Measurements from ENCODE around the gene NUP62CL. TPM values are rescaled to one million over a fixed set of nuclear protein-coding genes. Genes with fewer than 3 reads are reported as not detected.
"Not testable (repeated sequence)": the region's sequence is repeated elsewhere in the genome, so short reads cannot be mapped to it uniquely, and the experiment has no call there.

Gene NUP62CL
- not detected in 2 replicates for total RNA-seq (2014; rRNA removed; shearing (Covaris generic))

GRCh38 chrX:107205770-107206696, at the start of gene NUP62CL, which contains the start of gene DNAAF6:
TSS of gene NUP62CL (minus strand) at chrX:107206433. CDS start at chrX:107175146, 31,287 bp downstream.
TSS of gene DNAAF6 (plus strand) at chrX:107206611. CDS start at chrX:107212876, 6,265 bp downstream.
- H3K4me3 ChIP-seq: no peak within 1 kb of the TSS
- no peak within 1 kb of the TSS for H3K27ac ChIP-seq
- no peaks in the 10 kb centered on the region for H3K36me3 ChIP-seq
- no peaks in the 10 kb centered on the region for H3K4me1 ChIP-seq
- H3K27me3 ChIP-seq: no peaks in the 10 kb centered on the region
- no peak for DNase-seq
- no peaks in the 10 kb centered on the region for H3K9me3 ChIP-seq (replicated peaks)

- Histone ChIP-seq H3K36me3 (no peaks in the 10 kb centered on the region), H3K9me3 (replicated peaks) (no peaks in the 10 kb centered on the region), H3K27me3 (no peaks in the 10 kb centered on the region), H3K27ac (no peak overlapping the region), H3K4me3 (no peak overlapping the region), H3K4me1 (no peaks in the 10 kb centered on the region)
- DNase-seq: no peak
Measured at GRCh38 chrX:107228486-107228819, 22.2 kb upstream of the NUP62CL start.

- no peaks in the 10 kb centered on the region for H3K27me3 ChIP-seq
- H3K9me3 ChIP-seq (replicated peaks): no peaks in the 10 kb centered on the region
- H3K4me3 ChIP-seq: no peak overlapping the region
- DNase-seq: no peak
- H3K36me3 ChIP-seq: no peaks in the 10 kb centered on the region
- H3K27ac ChIP-seq: no peak overlapping the region
- H3K4me1 ChIP-seq: no peaks in the 10 kb centered on the region
Measured at GRCh38 chrX:107227780-107228485, 21.7 kb upstream of the NUP62CL start.

GRCh38 chrX:107226757-107227156, 20.5 kb upstream of the NUP62CL start:
- H3K4me3 ChIP-seq: no peak overlapping the region
- no peaks in the 10 kb centered on the region for H3K4me1 ChIP-seq
- no peak overlapping the region for H3K27ac ChIP-seq
- no peaks in the 10 kb centered on the region for H3K27me3 ChIP-seq
- no peaks in the 10 kb centered on the region for H3K36me3 ChIP-seq
- no peak for DNase-seq
- H3K9me3 ChIP-seq (replicated peaks): no peaks in the 10 kb centered on the region

GRCh38 chrX:107213477-107213876, 7.2 kb upstream of the NUP62CL start:
- no peak for DNase-seq
- Histone ChIP-seq H3K4me3 (no peak overlapping the region), H3K9me3 (replicated peaks) (no peaks in the 10 kb centered on the region), H3K27ac (no peak overlapping the region), H3K27me3 (no peaks in the 10 kb centered on the region), H3K36me3 (no peaks in the 10 kb centered on the region), H3K4me1 (no peaks in the 10 kb centered on the region)

- H3K27ac ChIP-seq: no peak overlapping the region
Measured at GRCh38 chrX:107207943-107208342, 1.7 kb upstream of the NUP62CL start.

GRCh38 chrX:107207089-107207488, 856 bp upstream of the NUP62CL start:
- H3K4me1 ChIP-seq: no peaks in the 10 kb centered on the region
- H3K27ac ChIP-seq: no peak overlapping the region
- no peak for DNase-seq
- no peaks in the 10 kb centered on the region for H3K9me3 ChIP-seq (replicated peaks)
- H3K4me3 ChIP-seq: no peak overlapping the region
- H3K36me3 ChIP-seq: no peaks in the 10 kb centered on the region
- H3K27me3 ChIP-seq: no peaks in the 10 kb centered on the region

More at GRCh38 chrX:107207943-107208342, 1.7 kb upstream of the NUP62CL start:
- H3K4me1 ChIP-seq: no peaks in the 10 kb centered on the region
- H3K36me3 ChIP-seq: no peaks in the 10 kb centered on the region
- no peaks in the 10 kb centered on the region for H3K9me3 ChIP-seq (replicated peaks)
- no peaks in the 10 kb centered on the region for H3K27me3 ChIP-seq
- H3K4me3 ChIP-seq: no peak overlapping the region
- DNase-seq: no peak

- Histone ChIP-seq H3K27me3 (no peaks in the 10 kb centered on the region), H3K27ac (no peak overlapping the region), H3K4me1 (no peaks in the 10 kb centered on the region), H3K36me3 (no peaks in the 10 kb centered on the region), H3K4me3 (no peak overlapping the region), H3K9me3 (replicated peaks) (no peaks in the 10 kb centered on the region)
- DNase-seq: no peak
Measured at GRCh38 chrX:107206697-107207065, 448 bp upstream of the NUP62CL start.

- Histone ChIP-seq H3K27ac (no peak overlapping the region), H3K4me3 (no peak overlapping the region), H3K27me3 (no peaks in the 10 kb centered on the region), H3K36me3 (no peaks in the 10 kb centered on the region), H3K9me3 (replicated peaks) (no peaks in the 10 kb centered on the region), H3K4me1 (no peaks in the 10 kb centered on the region)
- DNase-seq: no peak
Measured at GRCh38 chrX:107204068-107204605, 2.1 kb downstream of the NUP62CL start.

- Histone ChIP-seq H3K9me3 (replicated peaks) (no peaks in the 10 kb centered on the region), H3K27me3 (no peaks in the 10 kb centered on the region), H3K27ac (no peak overlapping the region), H3K4me1 (no peaks in the 10 kb centered on the region), H3K36me3 (no peaks in the 10 kb centered on the region), H3K4me3 (no peak overlapping the region)
- no peak for DNase-seq
Measured at GRCh38 chrX:107199491-107199890, 6.7 kb downstream of the NUP62CL start.

- H3K4me3 ChIP-seq; H3K9me3 ChIP-seq (replicated peaks); DNase-seq; H3K4me1 ChIP-seq; H3K27ac ChIP-seq; H3K36me3 ChIP-seq; H3K27me3 ChIP-seq: not testable (repeated sequence)
Measured at GRCh38 chrX:107198074-107198473, 8.2 kb downstream of the NUP62CL start.

- no peak overlapping the region for H3K4me3 ChIP-seq
- H3K4me1 ChIP-seq: no peaks in the 10 kb centered on the region
- DNase-seq: no peak
- H3K27ac ChIP-seq: no peak overlapping the region
- no peaks in the 10 kb centered on the region for H3K36me3 ChIP-seq
- H3K27me3 ChIP-seq: no peaks in the 10 kb centered on the region
- no peaks in the 10 kb centered on the region for H3K9me3 ChIP-seq (replicated peaks)
Measured at GRCh38 chrX:107197319-107197718, 8.9 kb downstream of the NUP62CL start.

- Histone ChIP-seq H3K27ac (no peak overlapping the region), H3K27me3 (no peaks in the 10 kb centered on the region), H3K9me3 (replicated peaks) (no peaks in the 10 kb centered on the region), H3K4me1 (no peaks in the 10 kb centered on the region), H3K36me3 (no peaks in the 10 kb centered on the region), H3K4me3 (no peak overlapping the region)
- no peak for DNase-seq
Measured at GRCh38 chrX:107171369-107172102, 34.7 kb downstream of the NUP62CL start.

- no peaks in the 10 kb centered on the region for H3K9me3 ChIP-seq (replicated peaks)
- no peak for DNase-seq
- H3K27me3 ChIP-seq: no peaks in the 10 kb centered on the region
- no peak overlapping the region for H3K27ac ChIP-seq
- H3K4me1 ChIP-seq: no peaks in the 10 kb centered on the region
- H3K36me3 ChIP-seq: no peaks in the 10 kb centered on the region
- H3K4me3 ChIP-seq: no peak overlapping the region
Measured at GRCh38 chrX:107168712-107169111, 37.5 kb downstream of the NUP62CL start.

GRCh38 chrX:107168257-107168656, 38.0 kb downstream of the NUP62CL start:
- Histone ChIP-seq H3K9me3 (replicated peaks) (no peaks in the 10 kb centered on the region), H3K27me3 (no peaks in the 10 kb centered on the region), H3K4me3 (no peak overlapping the region), H3K27ac (no peak overlapping the region), H3K36me3 (no peaks in the 10 kb centered on the region), H3K4me1 (no peaks in the 10 kb centered on the region)
- DNase-seq: no peak

Measured in SJCRH30 (cell line).